ENCODE data around the gene DGUOK. TPM values are rescaled to one million over a fixed set of nuclear protein-coding genes. Genes with fewer than 3 reads are reported as not detected.

DGUOK gene
- polyA plus RNA-seq, 1 donor from 2014 or later, result 168 TPM

DNA sequence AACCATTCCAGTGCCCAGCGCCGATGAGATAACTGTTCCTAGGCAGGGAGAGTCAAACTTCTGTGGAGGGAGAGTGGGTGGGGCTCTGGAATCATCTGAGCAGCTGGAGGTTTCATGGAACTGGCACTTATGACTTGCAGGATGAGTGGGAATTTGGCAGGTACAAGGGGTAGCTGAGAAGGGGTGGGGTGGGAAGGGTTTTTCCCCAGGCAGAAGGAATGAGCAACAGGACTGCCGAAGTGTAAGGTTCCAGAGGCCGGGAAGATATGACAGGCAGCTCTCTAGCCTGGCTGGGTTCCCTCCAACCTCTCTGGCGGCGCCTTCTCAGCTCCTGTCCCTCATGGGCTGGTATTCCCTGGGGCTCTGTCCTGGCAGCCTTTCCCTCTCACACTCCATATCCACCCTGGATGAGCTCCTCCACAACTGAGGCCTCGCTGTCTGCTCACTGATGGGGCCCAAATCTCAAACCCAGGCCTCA, 55.5 kb downstream of the DGUOK start:
- no peak for TF ChIP-seq POLR2AphosphoS5 (IDR thresholded peaks at IDR 0.05)
- no peak for TF ChIP-seq EZH2 (IDR thresholded peaks at IDR 0.05; ENCODE audit: borderline replicate concordance, insufficient read depth, low read length, poor library complexity, severe bottlenecking)
- no peak for TF ChIP-seq EP300 (conservative IDR thresholded peaks at IDR 0.05; ENCODE audit: poor library complexity, severe bottlenecking)
- no peak for TF ChIP-seq CTCF (IDR thresholded peaks at IDR 0.05; ENCODE audit: poor library complexity, severe bottlenecking)
- no peak for TF ChIP-seq SMC3 (conservative IDR thresholded peaks at IDR 0.05; ENCODE audit: poor library complexity)
- TF ChIP-seq, protein P1, sequence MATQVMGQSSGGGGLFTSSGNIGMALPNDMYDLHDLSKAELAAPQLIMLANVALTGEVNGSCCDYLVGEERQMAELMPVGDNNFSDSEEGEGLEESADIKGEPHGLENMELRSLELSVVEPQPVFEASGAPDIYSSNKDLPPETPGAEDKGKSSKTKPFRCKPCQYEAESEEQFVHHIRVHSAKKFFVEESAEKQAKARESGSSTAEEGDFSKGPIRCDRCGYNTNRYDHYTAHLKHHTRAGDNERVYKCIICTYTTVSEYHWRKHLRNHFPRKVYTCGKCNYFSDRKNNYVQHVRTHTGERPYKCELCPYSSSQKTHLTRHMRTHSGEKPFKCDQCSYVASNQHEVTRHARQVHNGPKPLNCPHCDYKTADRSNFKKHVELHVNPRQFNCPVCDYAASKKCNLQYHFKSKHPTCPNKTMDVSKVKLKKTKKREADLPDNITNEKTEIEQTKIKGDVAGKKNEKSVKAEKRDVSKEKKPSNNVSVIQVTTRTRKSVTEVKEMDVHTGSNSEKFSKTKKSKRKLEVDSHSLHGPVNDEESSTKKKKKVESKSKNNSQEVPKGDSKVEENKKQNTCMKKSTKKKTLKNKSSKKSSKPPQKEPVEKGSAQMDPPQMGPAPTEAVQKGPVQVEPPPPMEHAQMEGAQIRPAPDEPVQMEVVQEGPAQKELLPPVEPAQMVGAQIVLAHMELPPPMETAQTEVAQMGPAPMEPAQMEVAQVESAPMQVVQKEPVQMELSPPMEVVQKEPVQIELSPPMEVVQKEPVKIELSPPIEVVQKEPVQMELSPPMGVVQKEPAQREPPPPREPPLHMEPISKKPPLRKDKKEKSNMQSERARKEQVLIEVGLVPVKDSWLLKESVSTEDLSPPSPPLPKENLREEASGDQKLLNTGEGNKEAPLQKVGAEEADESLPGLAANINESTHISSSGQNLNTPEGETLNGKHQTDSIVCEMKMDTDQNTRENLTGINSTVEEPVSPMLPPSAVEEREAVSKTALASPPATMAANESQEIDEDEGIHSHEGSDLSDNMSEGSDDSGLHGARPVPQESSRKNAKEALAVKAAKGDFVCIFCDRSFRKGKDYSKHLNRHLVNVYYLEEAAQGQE (IDR thresholded peaks at IDR 0.05; ENCODE audit: borderline replicate concordance), result no peak
- no peak for TF ChIP-seq TAF1 (IDR thresholded peaks at IDR 0.05; ENCODE audit: low read depth)
- no peak for TF ChIP-seq RAD21 (conservative IDR thresholded peaks at IDR 0.05)
- no peaks in the 10 kb centered on the region for H3K9me3 ChIP-seq (ENCODE audit: low read length)
- no peak overlapping the region for H3K4me2 ChIP-seq (ENCODE audit: low read length)
- no peak overlapping the region for H2AFZ ChIP-seq (ENCODE audit: low read depth, low read length)
- H4K20me1 ChIP-seq (ENCODE audit: insufficient read depth), result no peaks in the 10 kb centered on the region
- no peaks in the 10 kb centered on the region for H3K36me3 ChIP-seq (ENCODE audit: insufficient read depth, low read length)
- H3K9me2 ChIP-seq (ENCODE audit: insufficient read depth, low read length), result no peaks in the 10 kb centered on the region
- H3K27ac ChIP-seq (ENCODE audit: low read length), result no peak overlapping the region
- no peaks in the 10 kb centered on the region for H3F3A ChIP-seq (ENCODE audit: insufficient read depth, low read length, poor library complexity, severe bottlenecking)
- H3K27me3 ChIP-seq (ENCODE audit: insufficient read depth, low read depth, low read length), result peaks cover 43% of the 10 kb centered on the region
- no peak overlapping the region for H3K9ac ChIP-seq (ENCODE audit: low read length)
- H3K79me2 ChIP-seq (replicated peaks; ENCODE audit: insufficient read depth, low read length), result peaks cover 18% of the 10 kb centered on the region
- no peak overlapping the region for H3K4me3 ChIP-seq (ENCODE audit: low read length)

DNA sequence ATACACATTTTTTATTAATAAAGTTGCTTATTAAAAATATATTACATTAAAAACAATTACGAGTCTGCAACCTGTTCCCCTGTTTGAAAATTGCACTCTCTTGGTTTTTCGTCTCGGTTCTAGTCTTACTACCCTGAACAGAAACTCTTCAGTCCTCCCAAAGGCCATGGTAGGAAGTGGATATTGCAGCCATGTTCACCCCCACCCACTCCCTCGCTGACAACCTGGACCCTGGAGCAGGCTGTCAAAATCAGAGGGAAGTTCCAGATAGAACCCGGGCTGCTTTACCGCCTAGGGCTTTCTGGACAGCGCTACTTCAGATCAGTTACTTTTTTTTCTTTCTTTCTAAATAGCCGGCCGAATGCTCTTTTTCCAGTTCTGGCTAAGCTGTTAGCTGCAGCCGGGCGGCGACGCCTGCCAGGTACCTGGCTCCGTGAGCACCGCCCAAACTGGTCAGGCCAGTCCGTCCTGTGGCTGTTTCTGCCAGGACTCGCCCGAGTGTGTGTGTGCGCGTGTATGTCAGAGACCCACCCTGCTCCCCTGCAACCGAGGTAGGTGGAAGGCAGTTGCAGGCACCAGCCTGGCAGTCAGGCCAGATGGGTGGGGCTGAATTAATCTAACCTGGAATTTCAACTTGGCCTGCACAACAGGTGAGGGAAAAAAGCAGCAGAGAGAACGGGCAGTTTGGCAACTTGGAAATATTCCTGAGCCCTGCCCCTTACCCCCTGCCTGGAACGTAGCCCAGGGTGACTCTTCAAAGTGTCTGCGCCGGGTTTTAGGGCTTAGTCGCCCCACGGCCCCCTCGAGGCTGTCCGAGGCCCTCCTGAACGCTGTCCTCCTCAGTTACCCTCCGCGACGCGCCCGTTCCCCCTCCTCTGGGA, 56.9 kb downstream of the DGUOK start:
- no peaks in the 10 kb centered on the region for H3K9me2 ChIP-seq (ENCODE audit: insufficient read depth, low read length)
- H3K4me3 ChIP-seq (ENCODE audit: low read length), result peak overlapping the region; percentile 90
- H2AFZ ChIP-seq (ENCODE audit: low read depth, low read length), result no peak overlapping the region
- TF ChIP-seq EP300 (conservative IDR thresholded peaks at IDR 0.05; ENCODE audit: poor library complexity, severe bottlenecking), result no peak
- TF ChIP-seq, protein P1 (IDR thresholded peaks at IDR 0.05; ENCODE audit: borderline replicate concordance), result no peak
- TF ChIP-seq SMC3 (conservative IDR thresholded peaks at IDR 0.05; ENCODE audit: poor library complexity), result peak; percentile 9
- TF ChIP-seq RAD21 (conservative IDR thresholded peaks at IDR 0.05), result no peak
- TF ChIP-seq MXI1 (conservative IDR thresholded peaks at IDR 0.05; ENCODE audit: poor library complexity, severe bottlenecking), result no peak
- TF ChIP-seq CTCF (IDR thresholded peaks at IDR 0.05; ENCODE audit: poor library complexity, severe bottlenecking), result peak; percentile 12
- TF ChIP-seq POLR2AphosphoS5 (IDR thresholded peaks at IDR 0.05), result no peak
- TF ChIP-seq TAF1 (IDR thresholded peaks at IDR 0.05; ENCODE audit: low read depth), result no peak
- TF ChIP-seq EZH2 (IDR thresholded peaks at IDR 0.05; ENCODE audit: borderline replicate concordance, insufficient read depth, low read length, poor library complexity, severe bottlenecking), result no peak
- H4K20me1 ChIP-seq (ENCODE audit: insufficient read depth), result no peaks in the 10 kb centered on the region
- H3K9me3 ChIP-seq (ENCODE audit: low read length), result no peaks in the 10 kb centered on the region
- peak overlapping the region; percentile 87 for H3K9ac ChIP-seq (ENCODE audit: low read length)
- peak overlapping the region; percentile 42 for H3K27ac ChIP-seq (ENCODE audit: low read length)
- peak overlapping the region; percentile 87 for H3K4me2 ChIP-seq (ENCODE audit: low read length)
- no peaks in the 10 kb centered on the region for H3K36me3 ChIP-seq (ENCODE audit: insufficient read depth, low read length)
- peaks cover 32% of the 10 kb centered on the region for H3K79me2 ChIP-seq (replicated peaks; ENCODE audit: insufficient read depth, low read length)
- H3F3A ChIP-seq (ENCODE audit: insufficient read depth, low read length, poor library complexity, severe bottlenecking), result no peaks in the 10 kb centered on the region
- peaks cover 43% of the 10 kb centered on the region for H3K27me3 ChIP-seq (ENCODE audit: insufficient read depth, low read depth, low read length)

Data from neural cell (in vitro differentiated cells).